ENCODE results near the gene GALNT9. TPM values are rescaled to one million over a fixed set of nuclear protein-coding genes. Genes with fewer than 3 reads are reported as not detected.
A peak's percentile ranks its signal among the peaks of the same experiment; 100 is the strongest.

Gene GALNT9
- total RNA-seq, 1 donor from 2014 or later: not detected

- no peak overlapping the region for H2AFZ ChIP-seq (replicated peaks)
- DNase-seq (ENCODE audit: low spot score): no peak
- peaks cover 31% of the 10 kb centered on the region for H3K4me1 Mint-ChIP-seq
- H3K36me3 Mint-ChIP-seq: no peaks in the 10 kb centered on the region
- H4K20me1 ChIP-seq (ENCODE audit: low read depth): no peaks in the 10 kb centered on the region
- no peak overlapping the region for H3K27ac Mint-ChIP-seq
- H3K27me3 ChIP-seq: peaks cover 41% of the 10 kb centered on the region
- peaks cover 22% of the 10 kb centered on the region for H3K27me3 Mint-ChIP-seq (ENCODE audit: insufficient read depth, low read depth)
- no peak overlapping the region for H3K4me3 Mint-ChIP-seq
- no peaks in the 10 kb centered on the region for H3K79me2 ChIP-seq (ENCODE audit: low read depth)
- no peak overlapping the region for H3K4me3 ChIP-seq
- H3F3A ChIP-seq (ENCODE audit: low read depth): peaks cover 6% of the 10 kb centered on the region
- no peak overlapping the region for H3K9ac ChIP-seq
- H3K4me1 ChIP-seq: peaks cover 8% of the 10 kb centered on the region
- H3K36me3 ChIP-seq: no peaks in the 10 kb centered on the region
- no peaks in the 10 kb centered on the region for H3K9me3 ChIP-seq (ENCODE audit: low read depth)
- H3K9me3 Mint-ChIP-seq: peaks cover 2% of the 10 kb centered on the region
- no peak overlapping the region for H3K4me2 ChIP-seq
- H3K27ac ChIP-seq: no peak overlapping the region
- TF ChIP-seq EZH2 (IDR thresholded peaks at IDR 0.05) (no peak), EZH2phosphoT487 (IDR thresholded peaks at IDR 0.05) (no peak), CTCF (IDR thresholded peaks at IDR 0.05) (no peak)
Measured at GRCh38 chr12:132345126-132345525, 15.7 kb upstream of the GALNT9 start.

- Histone ChIP-seq H3K9ac (no peak overlapping the region), H2AFZ (replicated peaks) (no peak overlapping the region), H3K27me3 (peaks cover 47% of the 10 kb centered on the region), H3K27ac (no peak overlapping the region), H4K20me1 (ENCODE audit: low read depth) (no peaks in the 10 kb centered on the region), H3K36me3 (no peaks in the 10 kb centered on the region), H3K4me2 (no peak overlapping the region), H3F3A (ENCODE audit: low read depth) (peaks cover 6% of the 10 kb centered on the region), H3K4me1 (peaks cover 8% of the 10 kb centered on the region), H3K4me3 (no peak overlapping the region), H3K9me3 (ENCODE audit: low read depth) (no peaks in the 10 kb centered on the region), H3K79me2 (ENCODE audit: low read depth) (no peaks in the 10 kb centered on the region)
- TF ChIP-seq EZH2phosphoT487 (IDR thresholded peaks at IDR 0.05) (no peak), CTCF (IDR thresholded peaks at IDR 0.05) (no peak), EZH2 (IDR thresholded peaks at IDR 0.05) (no peak)
- Mint-ChIP-seq H3K4me3 (no peak overlapping the region), H3K27ac (no peak overlapping the region), H3K27me3 (ENCODE audit: insufficient read depth, low read depth) (peaks cover 25% of the 10 kb centered on the region), H3K9me3 (peaks cover 2% of the 10 kb centered on the region), H3K36me3 (no peaks in the 10 kb centered on the region), H3K4me1 (peaks cover 31% of the 10 kb centered on the region)
- DNase-seq (ENCODE audit: low spot score): no peak
Measured at GRCh38 chr12:132344601-132345000, 15.2 kb upstream of the GALNT9 start.

GRCh38 chr12:132344181-132344580 is 14.8 kb upstream of the GALNT9 start:
- Histone ChIP-seq H3K4me1 (peaks cover 8% of the 10 kb centered on the region), H3K27ac (no peak overlapping the region), H2AFZ (replicated peaks) (no peak overlapping the region), H3F3A (ENCODE audit: low read depth) (peaks cover 6% of the 10 kb centered on the region), H3K27me3 (peaks cover 51% of the 10 kb centered on the region), H3K9ac (no peak overlapping the region), H3K9me3 (ENCODE audit: low read depth) (no peaks in the 10 kb centered on the region), H3K36me3 (no peaks in the 10 kb centered on the region), H3K4me3 (no peak overlapping the region), H4K20me1 (ENCODE audit: low read depth) (no peaks in the 10 kb centered on the region), H3K79me2 (ENCODE audit: low read depth) (no peaks in the 10 kb centered on the region), H3K4me2 (peak overlapping the region; percentile 4)
- DNase-seq (ENCODE audit: low spot score): peak; percentile 21
- no peak overlapping the region for H3K27ac Mint-ChIP-seq
- no peak overlapping the region for H3K4me3 Mint-ChIP-seq
- no peaks in the 10 kb centered on the region for H3K36me3 Mint-ChIP-seq
- no peak for TF ChIP-seq EZH2 (IDR thresholded peaks at IDR 0.05)
- TF ChIP-seq CTCF (IDR thresholded peaks at IDR 0.05): no peak
- TF ChIP-seq EZH2phosphoT487 (IDR thresholded peaks at IDR 0.05): no peak
- peaks cover 2% of the 10 kb centered on the region for H3K9me3 Mint-ChIP-seq
- H3K27me3 Mint-ChIP-seq (ENCODE audit: insufficient read depth, low read depth): peaks cover 25% of the 10 kb centered on the region
- peaks cover 31% of the 10 kb centered on the region for H3K4me1 Mint-ChIP-seq
